Epithelial cell of prostate (primary cell): ENCODE data around the gene NDUFAF8.

Experiments
- DNase-seq: peaks from one replicate; pipeline ENCODE4 v3.0.0-alpha.2; 2011; ENCODE audit warnings: low read depth, low spot score
- H3K27ac ChIP-seq: fragments of 450-650 bp; 2 replicates; pipeline ENCODE4 v1.5.1; 2017; ENCODE audit warnings: mild to moderate bottlenecking

Gene NDUFAF8

GRCh38 chr17:81248649-81249048 is 9.5 kb downstream of the NDUFAF8 start:
- no peak overlapping the region for H3K27ac ChIP-seq
- DNase-seq: no peak

GRCh38 chr17:81249223-81250040 is 10.3 kb downstream of the NDUFAF8 start:
- H3K27ac ChIP-seq: no peak overlapping the region

GRCh38 chr17:81250286-81251093 is 11.4 kb downstream of the NDUFAF8 start:
- no peak for DNase-seq
- H3K27ac ChIP-seq: no peak overlapping the region

More at GRCh38 chr17:81249223-81250040, 10.3 kb downstream of the NDUFAF8 start:
- DNase-seq: peak; percentile 12

GRCh38 chr17:81251094-81251708 is 12.1 kb downstream of the NDUFAF8 start:
- no peak overlapping the region for H3K27ac ChIP-seq
- DNase-seq: no peak

GRCh38 chr17:81251709-81252301 is 12.7 kb downstream of the NDUFAF8 start:
- DNase-seq: no peak
- no peak overlapping the region for H3K27ac ChIP-seq

GRCh38 chr17:81252326-81252986 is 13.3 kb downstream of the NDUFAF8 start:
- H3K27ac ChIP-seq: no peak overlapping the region
- no peak for DNase-seq

GRCh38 chr17:81252987-81253329 is 13.8 kb downstream of the NDUFAF8 start:
- no peak overlapping the region for H3K27ac ChIP-seq
- no peak for DNase-seq

- DNase-seq: no peak
- H3K27ac ChIP-seq: no peak overlapping the region
Observed at GRCh38 chr17:81253358-81254131, 14.4 kb downstream of the NDUFAF8 start.

- peak; percentile 12 for DNase-seq
- H3K27ac ChIP-seq: no peak overlapping the region
Observed at GRCh38 chr17:81254955-81255717, 16.0 kb downstream of the NDUFAF8 start.

- no peak for DNase-seq
- H3K27ac ChIP-seq: no peak overlapping the region
Observed at GRCh38 chr17:81256616-81257015, 17.5 kb downstream of the NDUFAF8 start.

GRCh38 chr17:81257533-81257932 is 18.4 kb downstream of the NDUFAF8 start:
- no peak overlapping the region for H3K27ac ChIP-seq
- DNase-seq: no peak

GRCh38 chr17:81258292-81258691 is 19.2 kb downstream of the NDUFAF8 start:
- DNase-seq: no peak
- H3K27ac ChIP-seq: no peak overlapping the region

- DNase-seq: no peak
- H3K27ac ChIP-seq: no peak overlapping the region
Observed at GRCh38 chr17:81259058-81259605, 20.0 kb downstream of the NDUFAF8 start.

GRCh38 chr17:81260171-81260570 is 21.1 kb downstream of the NDUFAF8 start:
- H3K27ac ChIP-seq: no peak overlapping the region
- no peak for DNase-seq

- H3K27ac ChIP-seq: no peak overlapping the region
- no peak for DNase-seq
Observed at GRCh38 chr17:81260641-81261040, 21.5 kb downstream of the NDUFAF8 start.

GRCh38 chr17:81261096-81261495 is 22.0 kb downstream of the NDUFAF8 start:
- no peak for DNase-seq
- H3K27ac ChIP-seq: no peak overlapping the region

- H3K27ac ChIP-seq: no peak overlapping the region
Observed at GRCh38 chr17:81261582-81262336, 22.6 kb downstream of the NDUFAF8 start.

More at GRCh38 chr17:81261582-81262336, 22.6 kb downstream of the NDUFAF8 start:
- no peak for DNase-seq
